GM19324 (cell line): ENCODE results near the gene LARGE1.

Experiments
- ATAC-seq: cut with Tn5 transposase; IDR thresholded peaks from one replicate; pipeline ENCODE4 v1.9.1; 2021; ENCODE audit warnings: mild to moderate bottlenecking, moderate library complexity; ENCODE audit not compliant: unreplicated experiment, low FRiP score

LARGE1 gene

DNA sequence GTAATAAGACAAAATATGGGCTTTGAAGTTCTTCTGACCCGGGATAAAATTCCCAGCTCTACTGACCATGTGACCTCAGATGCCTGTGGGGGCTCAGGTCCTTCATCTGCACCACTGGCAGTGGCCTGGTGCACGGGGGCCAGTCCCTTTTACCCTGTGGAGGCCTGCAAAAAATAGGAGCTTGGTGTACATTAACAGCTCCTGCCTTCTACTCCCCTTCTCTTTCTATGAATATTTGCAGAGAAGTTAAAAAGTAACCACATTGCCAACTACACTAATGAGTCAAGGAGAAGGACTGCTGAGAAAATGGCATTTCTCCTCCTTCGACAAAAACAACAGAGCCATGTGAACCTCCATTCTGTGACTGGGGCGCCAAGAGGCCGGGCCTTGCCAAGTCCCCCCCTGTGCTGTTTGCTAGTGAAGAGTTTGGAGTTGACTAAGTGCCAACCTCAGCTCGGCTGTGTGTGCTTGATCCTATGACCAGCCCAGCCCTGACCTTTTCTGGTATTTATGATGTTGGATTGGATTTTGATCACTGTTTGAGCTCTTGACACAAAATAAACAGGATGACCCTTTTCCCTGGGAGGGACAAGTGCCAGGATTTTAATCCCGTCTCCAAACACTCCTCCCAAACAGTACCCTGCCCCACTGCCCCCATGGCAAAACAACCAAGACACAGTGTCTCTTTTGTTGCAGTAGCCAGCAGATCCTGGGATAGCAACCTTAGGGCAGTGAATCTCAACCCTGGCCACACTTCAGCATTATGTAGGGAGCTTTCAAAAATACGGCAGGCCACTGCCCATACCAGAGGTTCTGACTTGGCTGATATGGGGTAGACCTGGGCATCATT, 380.1 kb downstream of the LARGE1 start:
- no peak for ATAC-seq

DNA sequence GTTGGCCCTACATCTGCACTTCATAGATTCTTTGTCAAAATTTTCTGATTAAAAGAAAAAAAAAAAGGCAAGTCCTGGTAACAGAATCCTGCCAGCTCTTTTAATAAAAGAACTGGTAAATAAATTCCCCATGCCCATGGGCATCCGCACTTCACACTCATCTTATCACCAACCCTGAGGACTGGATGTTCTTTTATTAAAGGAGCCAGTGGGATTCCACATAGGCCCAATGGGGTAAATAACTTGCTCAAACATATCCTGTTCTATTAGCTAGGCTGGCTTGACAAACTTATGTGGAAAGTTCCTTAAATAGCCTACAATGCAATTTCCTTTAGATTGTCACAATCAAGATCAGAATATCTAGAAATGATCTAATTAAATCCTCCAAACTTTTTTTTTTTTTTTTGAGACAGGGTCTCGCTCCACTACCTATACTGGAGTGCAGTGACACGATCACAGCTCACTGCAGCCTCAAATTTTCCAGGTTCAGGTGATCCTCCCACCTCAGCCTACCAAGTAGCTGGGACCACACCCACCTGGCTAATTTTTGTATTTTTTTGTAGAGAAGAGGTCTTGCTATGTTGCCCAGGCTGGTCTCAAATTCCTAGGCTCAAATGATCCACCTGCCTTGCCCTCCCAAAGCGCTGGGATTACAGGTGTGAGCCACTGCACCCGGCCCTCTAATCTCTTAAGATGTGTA, 380.9 kb downstream of the LARGE1 start:
- ATAC-seq: no peak

DNA sequence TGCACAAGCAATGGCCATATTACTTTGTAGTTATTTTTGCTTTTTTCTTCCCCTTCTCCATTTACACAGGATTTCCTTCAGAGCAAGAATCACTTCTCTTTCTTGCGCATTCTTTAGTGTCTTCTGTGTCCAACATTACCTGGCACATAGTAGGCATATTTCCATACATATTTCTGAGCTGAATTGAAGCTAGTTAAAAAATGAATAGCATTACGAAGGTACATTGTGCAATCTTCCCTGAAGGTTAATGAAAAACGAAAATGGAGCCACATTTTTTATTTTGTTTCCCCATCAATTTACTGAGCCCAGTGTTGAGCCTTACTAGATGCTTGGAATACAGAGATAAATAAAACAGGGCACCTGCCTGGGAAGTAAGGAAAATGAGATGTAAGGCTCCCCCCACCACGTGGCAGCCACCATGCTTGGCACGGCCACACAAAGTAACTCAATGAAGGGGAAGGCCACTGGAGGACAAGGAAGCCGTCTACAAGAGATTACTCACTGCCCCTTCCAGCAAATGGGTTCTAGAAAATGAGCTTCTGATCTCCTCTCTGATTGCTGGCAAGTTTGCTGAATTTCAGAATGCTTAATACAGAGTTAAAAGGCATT, 381.9 kb downstream of the LARGE1 start:
- no peak for ATAC-seq

DNA sequence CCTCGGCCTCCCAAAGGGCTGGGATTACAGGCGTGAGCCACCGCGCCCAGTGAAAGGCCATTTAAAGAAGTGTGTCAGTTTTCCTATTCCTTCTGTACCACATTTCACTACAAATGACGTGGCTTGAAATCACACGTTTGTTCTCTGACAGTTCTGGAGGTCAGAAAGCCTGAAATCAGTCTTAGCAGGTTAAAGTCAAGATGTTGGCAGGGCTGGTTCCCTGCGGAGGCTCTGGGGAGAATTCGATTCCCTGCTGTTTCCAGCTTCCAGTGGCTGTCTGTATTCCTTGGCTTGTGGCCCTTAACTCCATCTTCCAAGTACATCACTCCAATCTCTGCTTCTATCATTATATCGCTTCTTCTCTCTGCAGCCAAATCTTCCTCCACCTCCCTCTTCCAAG, 383.2 kb downstream of the LARGE1 start:
- no peak for ATAC-seq

DNA sequence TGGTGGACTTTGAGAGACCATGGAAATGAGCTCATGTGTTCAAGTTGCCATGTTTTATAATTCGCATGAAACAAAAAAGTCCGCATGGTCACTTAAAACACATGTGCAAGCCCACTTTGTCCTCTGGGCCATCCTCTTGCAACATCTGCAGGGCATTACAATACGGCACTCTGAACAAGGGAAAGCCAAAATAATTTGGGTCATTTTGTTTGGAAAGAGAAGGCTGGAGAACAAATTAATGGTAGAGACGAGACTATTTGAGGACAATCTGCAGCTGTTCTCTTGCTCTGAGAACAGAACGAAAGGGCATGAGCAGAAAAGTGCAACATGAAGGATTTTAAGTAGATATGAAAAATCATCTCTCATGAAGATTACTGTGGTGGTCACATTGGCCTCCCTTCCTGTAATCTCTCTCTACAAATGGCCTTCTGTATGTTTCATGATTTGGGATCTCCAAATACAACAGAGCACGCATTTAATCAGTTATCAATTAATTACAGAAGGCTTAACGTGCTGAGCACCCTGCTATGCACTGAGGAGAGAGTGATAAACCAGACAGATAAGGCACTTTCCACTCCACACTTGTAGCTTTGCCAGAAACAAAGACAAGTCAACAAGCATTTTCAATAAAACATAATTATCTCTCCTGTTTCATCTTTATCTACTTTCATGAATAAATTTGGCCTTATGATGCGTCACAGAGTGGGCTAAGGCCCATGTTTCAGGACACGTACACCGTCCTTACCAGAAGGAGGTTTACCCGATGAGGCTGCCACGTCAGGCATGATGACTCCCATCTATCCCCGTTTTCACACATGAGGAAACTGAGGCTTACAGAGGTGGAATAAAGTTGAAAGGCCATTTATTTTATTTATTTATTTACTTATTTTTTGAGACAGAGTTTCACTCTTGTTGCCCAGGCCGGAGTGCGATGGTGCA, 384.1 kb downstream of the LARGE1 start:
- no peak for ATAC-seq

DNA sequence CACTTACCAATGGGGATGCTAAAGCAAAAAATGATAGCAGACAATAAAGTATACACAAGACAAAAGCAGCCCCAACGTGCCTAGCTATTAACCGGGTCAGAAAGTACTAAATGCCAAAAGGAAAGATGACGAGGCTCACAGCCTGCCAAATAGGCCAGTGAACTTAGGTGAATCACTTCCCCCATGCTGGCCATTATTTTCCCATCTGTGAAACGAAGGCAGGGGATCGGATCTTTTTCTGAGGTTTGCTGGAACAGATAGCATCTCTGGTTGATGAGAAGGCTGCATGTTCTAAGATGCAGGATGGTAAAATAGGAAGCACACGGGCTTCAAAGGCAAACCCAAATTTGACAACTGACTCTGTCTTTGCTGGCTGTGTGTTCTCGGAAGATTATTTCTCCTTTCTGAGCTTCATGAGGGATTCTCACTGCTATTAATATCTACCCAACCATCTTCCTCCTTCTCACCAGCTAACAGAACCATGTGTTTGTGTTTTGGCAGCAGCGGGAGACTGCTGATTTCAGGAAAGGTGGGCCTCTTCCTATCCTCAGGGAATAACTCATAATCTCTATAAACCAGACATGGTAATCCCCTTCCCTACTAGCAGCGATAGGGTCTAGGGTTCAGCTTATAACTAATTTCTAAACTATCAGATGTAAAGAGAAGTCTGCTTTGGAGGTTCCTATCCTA, 390.7 kb downstream of the LARGE1 start:
- ATAC-seq: no peak

DNA sequence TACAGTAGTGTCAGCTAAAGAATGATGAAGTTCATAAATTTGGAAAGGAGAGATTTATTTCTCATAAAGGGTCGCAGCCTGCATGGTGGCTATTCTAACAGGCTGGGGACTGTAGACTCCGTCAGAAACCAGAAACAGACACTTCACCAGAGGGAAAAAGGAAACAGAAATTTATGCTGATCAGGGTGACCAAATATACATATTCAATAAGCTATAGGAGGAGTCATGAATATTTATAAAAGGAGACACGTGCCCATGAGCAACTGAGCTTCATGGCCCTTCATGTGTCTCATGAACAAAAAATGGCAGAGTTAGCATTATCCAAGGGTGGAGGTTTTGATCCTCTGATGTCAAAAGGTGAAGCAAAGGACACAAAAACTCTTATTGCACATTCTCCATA, 392.1 kb downstream of the LARGE1 start:
- ATAC-seq: no peak

DNA sequence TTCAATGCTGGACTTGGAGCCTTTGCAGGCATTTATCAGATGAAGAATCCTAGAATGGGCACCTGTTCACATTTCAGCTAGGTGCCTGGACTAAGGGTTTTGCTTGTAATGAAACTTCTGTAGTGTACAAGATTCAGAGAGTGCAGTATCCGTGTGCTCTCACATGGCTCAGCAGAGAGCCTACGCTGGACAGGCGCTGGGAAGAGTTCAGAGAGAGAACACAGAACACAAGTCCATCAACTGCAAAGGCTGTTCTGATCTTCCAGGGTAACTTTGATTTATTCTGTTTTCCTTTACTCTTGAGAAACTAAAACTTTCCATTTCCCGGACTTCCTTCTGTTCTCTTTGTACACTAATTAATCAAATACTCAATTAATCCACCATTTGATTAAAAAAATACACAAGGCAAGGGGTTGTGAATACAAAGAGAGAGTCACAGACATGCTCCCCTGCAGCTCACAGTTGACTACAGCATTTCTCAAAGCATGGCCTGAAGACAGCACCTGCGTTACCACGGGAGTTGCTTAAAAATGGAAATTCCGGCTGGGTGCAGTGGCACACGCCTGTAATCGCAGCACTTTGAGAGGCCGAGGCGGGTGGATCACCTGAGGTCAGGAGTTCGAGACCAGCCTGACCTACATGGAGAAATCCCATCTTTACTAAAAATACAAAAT, 393.7 kb downstream of the LARGE1 start:
- no peak for ATAC-seq

DNA sequence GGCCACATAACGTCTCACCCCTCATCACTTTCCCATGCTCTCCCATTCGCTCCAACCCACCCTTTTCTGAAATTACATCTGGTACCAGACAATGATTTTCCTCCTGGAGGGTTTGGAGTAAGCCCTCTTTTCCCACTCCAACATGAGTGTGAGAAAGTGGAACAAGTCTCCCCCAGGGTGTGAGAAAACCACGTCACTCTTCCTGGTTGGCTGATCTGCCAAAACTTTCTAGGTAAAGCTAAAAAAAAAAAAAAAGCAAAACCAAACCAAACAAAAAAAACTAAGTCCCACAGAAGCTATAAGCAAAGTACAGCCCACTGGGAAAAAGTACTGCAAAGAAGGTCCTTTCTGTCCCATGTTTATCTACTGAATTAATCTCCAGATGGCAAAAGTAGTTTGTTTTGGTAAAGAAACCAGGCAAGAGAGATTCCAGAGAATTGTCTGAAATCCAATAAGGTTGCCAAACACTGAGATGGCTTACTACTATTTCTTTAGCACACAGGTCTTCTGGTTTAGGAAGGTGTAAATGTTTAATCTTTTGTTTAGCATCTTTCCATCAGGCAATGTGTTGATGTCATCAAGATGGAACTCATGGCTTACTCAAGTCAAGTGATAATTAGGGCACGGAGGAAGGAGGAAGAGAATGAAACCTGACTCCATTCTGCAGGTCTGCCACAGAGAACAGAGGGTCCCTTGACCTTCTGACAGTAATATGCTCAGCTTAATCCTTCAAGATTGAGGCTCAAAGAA, 395.6 kb downstream of the LARGE1 start:
- no peak for ATAC-seq

DNA sequence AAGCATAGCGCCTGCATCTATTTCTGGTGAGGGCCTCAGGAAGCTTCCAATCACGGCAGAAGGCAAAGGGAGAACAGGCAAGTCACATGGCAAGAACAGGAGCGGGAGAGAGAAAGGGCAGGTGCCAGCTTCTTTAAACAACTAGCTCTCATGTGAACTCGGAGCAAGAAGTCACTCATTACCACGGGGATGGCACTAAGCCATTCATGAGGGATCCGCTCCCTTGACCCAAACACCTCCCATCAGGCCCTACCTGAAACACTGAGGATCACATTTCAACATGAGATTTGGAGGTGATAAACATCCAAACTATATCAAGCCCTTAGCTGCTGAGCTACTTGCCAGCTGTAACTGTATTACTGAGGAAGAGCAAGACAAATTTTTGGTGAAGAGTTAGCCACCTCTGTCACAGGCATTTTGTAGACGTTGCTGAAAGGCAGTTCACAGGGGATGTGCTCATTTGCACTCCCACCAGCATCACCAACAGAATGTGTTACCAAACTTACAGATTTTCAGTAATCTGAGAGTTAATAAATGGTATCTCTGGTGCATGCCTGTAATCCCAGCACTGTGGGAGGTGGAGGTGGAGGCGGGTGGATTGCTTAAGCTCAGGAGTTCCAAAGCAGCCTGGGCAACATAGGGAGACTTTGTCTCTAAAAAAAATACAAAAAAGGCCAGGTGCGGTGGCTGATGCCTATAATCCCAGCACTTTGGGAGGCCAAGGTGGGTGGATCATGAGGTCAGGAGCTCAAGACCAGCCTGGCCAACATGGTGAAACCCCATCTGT, 398.2 kb downstream of the LARGE1 start:
- ATAC-seq: no peak

DNA sequence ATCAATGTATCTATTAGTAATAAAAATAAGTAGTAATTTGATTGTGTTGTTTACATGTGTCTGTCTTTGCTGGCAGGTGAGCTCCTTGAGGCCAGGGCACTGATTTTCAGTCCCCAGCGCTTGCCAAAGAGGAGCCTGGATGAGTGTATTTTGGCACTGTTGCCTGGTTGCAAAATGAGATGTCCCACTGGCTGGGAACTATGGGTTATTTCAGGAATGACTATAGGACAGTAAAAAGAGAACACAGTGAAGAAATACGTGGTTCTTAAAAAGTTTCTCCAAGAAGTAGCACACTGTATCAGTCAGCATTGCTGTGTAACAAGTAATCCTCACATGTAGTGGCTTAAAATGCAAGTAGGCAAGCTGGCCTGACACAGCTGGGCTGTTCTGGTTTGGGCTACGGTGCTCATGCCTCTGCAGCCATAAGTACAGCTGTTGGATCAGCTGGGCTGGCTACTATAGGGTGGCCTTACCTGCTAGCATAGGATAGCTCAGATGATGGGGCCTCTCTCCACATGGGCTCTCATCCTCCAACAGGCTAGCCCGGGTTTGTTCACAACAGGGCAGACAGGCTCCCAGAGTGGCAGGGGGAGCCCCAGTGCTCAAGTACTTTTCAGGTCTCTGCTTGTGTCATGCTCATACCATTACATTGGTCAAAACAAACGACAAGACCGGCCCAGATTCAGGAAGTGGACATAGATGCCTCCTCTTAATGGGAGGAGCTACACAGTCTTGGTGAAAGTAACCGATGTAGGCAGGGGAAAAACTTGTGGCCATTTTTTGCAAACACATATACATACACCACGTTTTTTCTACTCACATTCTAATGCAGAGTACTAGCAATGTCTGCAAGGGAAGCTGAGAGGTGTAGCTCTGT, 399.1 kb downstream of the LARGE1 start:
- no peak for ATAC-seq

DNA sequence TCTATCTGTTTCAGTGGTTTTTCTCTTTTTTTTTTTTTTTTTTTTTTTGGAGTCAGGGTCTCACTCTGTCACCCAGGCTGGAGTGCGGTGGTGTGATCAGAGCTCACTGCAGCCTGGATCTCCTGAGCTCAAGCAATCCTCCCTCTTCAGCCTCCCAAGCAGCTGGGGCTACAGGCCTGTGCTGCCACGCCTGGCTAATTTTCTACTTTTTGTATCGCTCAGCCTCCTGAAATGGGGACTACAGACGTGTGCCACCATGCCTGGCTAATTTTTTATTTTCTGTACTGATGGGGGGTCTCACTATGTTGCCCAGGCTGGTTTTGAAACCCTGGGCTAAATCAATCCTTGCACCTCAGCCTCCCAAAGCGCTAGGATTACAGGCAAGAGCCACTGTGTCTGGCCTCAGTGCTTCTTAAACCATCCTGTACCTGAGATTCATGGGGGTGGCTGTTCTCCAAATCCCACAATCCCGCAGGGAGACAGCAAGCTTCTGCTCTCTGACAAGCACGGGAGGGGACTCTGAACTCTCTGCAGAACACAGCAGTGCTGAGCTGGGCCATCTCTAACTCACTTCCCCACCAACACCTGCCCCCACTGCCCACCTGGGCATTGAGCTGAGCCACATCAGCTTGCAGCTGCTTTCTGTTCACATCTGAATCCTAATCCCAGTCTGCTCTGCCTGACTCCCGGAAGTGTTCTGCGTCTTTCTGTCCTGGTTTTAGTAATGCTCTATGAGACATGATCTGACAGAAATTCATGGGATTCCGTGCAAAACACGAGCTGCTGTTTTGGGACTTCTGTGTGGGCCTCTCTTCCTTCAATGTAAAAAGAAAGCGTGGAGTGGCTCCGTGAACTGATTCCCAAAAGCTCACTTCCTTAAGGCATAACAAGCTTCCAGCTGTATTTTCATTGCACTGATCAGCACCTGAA, 400.0 kb downstream of the LARGE1 start:
- no peak for ATAC-seq

DNA sequence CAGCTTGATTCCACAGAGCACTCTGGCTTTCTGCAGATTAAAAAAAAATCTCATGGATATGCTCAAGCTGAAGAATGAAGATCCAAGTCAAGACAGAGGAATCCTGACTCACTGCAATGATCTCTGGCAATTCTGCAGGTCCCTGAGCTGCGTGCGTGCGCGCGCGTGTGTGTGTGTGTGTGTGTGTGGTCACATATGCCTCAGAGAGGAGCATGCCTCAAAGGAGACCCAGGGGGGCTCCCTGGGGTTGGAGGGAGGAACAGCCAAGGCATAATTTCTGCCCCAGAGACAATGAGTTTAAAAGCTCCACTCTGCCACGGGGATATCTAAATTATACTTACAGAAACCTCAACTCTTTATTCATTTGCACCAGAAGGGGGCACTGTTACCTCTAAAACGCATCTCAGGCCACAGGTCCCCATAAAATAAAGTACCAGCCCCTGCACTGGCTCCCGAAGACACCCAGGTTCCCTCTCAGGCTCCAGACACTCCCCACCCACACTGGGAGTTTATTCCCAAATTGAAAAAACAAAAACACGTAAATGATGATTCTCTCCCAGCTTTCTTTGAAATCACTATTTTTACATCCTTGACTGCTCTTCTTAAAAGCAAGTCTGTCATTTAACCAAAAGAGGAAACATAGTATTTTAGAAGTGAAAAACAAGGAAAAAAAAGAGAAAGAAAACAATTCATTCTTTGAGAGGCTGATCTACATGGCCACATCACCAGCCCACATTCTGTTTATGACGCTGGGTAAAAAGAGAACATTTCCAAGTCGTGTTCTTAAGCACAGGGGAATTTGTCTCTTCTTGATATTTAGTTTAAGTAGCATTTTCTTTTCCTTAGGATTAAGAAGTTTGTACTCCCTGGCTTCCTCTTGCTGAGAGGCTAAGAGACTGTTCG, 401.0 kb downstream of the LARGE1 start:
- no peak for ATAC-seq

DNA sequence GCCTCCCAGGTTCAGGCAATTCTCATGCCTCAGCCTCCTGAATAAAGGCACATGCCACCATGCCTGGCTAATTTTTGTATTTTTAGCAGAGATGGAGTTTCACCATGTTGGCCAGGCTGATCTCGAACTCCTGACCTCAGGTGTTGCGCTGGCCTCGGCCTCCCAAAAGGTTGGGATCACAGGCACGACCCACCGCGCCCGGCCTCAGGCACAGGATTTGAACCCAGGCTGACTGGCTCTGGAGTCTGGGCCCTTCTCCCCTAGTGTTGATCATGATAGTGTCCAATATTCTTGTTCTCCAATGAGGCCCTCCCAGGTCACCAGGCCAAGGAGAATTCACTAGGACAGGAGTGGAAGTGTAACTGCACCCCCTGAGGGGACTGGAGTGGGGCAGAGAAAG, 401.9 kb downstream of the LARGE1 start:
- no peak for ATAC-seq

DNA sequence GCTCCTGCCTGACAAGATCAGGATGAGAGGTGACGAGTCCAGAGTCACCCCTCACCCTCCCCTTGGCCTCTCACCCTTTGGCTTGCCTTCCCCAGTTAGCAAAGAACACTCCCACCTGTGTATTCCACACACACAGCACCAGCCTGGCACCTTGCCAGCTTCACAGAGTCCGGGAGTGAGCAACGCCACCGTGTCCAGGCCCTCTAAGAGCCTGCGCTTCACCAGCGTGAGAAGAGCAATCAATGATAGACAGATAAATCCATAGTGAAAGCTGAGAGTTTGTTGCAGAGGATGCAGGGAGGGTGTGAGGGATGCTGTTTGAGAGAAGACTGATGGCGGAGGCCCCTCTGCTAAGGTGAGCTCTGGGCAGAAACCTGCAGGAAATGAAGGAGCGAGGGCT, 404.5 kb downstream of the LARGE1 start:
- ATAC-seq: no peak
